Activated naive CD8-positive, alpha-beta T cell treated with anti-CD3 and anti-CD28 coated beads, Interleukin-2, amount 50 U/mL, for 16 hours (primary cell): ENCODE measurements around the gene AKT1S1.

Source experiments
- DNase-seq: peaks from one replicate; pipeline ENCODE4 v3.0.0-alpha.2; 2020; ENCODE audit warnings: low read depth, low spot score

Gene AKT1S1

DNA sequence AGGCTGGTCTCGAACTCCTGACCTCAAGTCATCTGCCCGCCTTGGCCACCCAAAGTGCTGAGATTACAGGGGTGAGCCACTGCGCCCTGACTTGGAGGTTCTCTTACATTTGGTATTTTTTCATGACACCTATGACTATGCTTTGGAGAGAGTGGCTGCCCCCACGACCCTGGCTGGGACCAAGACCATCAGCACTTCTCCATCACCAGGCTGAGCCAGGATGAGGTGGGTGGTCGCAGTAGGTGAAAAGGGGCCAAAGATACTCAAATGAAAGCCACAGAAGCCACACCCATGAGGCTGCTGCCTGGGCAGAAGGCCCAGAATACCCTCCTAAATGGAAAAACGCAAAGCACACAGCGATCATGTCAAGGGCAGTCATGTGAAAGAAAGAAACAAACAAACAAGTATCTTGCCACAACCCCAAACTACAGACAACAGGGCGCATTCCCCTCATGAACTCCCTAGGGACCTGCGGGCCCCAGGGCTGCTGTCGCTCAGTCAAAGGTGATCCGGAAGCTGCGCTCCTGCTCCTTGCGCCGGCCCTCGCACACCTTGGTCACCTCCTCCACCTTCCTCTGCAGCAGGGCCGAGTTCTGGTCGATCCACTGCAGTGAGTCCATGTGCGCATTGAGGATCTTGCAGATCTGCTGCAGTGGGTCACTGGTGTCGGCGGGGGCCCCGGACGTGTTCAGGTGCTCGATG, 30.7 kb upstream of the AKT1S1 start:
- no peak for DNase-seq

DNA sequence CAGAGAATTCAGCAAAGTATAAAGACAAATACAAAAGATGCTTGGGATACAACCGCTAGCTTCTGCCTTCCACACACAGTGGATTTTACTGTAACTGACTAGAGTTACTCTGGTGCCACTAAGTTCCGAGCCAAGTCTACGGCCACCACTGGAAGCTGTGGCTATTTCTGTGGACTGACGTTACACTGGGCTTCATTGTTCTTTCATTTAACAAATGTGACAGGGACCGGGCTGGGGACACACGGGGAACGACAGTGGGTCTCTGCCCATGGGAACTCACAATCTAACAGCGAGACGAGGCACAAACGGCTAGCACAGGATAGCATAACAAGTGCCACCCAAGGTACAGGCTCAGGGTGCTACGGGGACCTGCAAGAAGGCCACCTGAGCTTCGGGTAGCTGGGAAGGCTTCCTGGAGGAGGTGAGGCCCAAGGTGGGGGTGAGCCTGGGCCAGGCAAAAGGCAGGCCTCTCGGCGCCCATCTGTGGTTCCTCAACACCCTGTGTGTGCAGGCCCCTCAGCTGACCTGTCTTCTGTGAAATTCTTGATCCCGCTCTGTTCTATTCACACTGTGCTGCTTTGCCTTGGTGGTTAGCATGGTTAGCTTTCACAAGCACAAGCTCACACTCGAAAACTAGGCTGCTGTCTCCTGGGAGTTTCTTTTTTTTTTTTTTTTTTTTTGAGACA, 29.9 kb upstream of the AKT1S1 start:
- no peak for DNase-seq

DNA sequence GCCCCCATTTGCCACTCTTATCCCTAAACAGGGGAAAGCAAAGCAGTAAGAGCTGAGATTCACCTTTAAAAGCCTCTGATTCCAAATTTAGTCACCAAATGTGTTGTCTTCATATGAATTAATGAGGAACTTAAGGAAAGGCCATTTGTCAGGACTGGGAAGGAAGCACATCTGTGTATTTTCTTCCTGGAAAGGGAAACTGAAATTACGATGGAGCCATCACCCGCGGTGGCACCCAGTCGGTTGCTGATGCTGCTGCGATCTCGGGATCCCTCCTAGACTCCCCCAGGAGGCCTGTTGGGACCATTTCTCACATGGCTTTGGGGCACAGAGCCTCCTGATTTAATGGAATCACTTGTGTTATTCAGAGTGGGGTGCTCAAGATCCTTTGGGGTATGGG, 27.0 kb upstream of the AKT1S1 start:
- no peak for DNase-seq

DNA sequence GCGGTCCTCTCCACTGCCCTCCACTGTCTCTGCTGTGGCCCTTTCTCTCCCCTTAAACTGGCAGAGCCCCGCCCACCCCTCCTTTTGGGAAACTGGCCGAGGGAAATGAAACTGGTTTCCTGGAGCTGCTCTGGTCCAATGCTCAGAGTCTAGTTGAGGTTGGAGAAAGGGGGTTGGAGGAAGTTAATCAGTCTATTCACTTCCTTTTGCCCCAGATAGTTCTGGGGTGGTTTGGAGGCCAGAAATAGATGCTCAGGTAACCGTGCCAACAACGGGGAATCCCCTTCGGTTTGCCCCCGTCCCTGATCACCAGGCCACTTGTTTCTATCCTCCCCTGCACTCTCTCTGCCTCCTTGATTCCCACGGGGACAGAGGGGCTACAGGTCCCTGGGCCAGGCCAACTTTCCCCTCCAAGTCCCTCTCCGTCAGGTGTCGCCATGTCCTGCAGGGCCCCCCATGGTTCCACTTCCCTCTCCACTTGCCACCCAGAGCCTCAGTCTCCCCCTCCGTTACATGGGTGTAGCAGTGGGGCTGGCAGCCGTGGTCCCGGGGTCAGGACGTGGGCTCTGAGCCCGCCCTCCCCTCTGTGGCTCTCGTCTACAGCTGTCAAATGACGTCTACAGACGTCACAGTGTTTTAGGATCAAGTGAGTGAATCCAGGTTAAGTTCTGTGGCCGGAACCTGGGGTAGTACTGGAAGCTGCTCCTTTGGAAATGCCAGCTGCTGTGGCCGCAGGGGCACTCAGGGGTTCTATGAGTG, 19.9 kb upstream of the AKT1S1 start, which contains the start of gene IL4I1:
TSS of gene IL4I1 (minus strand) at position 25 of the 759 bp plus-strand sequence. CDS start 727 bp downstream, outside the sequence.
- DNase-seq, result no peak

DNA sequence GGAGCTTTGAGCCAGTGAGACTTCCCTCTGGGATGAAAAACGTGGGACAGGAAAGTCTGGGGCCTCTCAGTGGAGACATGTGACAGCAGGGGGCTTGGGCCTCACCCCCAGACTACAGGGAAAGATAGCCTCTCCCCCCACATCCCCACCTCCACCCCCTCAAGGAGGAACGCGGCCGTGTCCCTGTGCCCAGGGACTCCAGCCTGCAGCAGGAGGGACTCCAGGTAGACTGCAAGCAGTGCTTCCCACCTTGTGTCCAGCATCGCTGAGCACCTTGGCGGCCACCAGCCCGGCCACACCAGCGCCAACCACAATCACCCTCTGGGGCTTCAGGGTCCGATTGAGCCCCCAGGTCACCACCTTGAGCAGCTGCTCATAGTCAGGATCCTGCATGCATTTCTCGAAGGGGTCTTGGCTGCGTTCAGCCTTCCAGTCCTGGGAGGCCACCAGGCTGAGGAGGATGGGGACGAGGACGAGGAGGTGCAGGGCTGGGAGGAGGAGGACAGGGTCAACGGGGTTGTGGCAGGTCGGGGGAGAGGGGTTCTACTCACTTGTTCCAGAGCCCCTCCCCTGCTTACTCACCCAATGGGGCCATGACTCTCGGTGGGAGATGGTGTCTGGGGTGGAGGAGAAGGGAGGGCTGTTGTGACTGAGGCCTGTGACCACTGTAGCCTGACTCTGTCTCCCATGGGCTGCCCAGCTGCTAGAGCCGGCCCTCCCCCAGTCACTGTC, 18.6 kb upstream of the AKT1S1 start:
- DNase-seq, result no peak

DNA sequence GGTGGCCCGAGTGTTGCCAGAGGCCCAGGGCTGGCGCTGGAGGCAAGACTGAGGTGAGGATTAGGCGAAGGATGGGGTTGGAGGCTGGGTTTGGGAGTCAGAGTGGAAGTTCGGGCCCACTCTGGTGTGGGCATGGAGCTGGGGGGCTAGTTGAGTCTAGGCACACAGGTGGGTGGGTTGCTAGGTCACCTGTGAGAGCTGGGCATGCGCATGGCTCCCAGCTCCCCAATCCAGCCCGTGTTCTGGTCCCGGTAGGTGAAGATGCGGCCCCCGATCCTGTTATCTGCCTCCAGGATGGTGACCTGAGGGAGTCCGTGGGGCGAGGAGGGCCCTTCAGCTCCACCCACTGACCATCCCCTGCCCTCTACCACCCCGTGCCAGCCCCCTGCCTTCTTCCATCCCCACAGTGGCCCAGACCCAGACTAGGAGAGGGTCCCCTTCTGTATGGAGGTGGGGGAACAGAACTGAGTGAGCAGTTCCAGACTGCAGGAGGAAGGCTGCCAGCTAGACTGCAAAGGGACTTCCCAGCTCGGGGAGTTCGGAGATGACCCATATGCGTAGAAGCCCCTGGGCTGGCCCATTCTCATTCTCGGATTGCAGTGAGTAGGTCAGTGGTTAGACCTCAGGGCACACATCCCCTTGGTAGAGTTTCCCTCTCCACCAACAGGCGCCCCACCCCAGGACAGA, 17.9 kb upstream of the AKT1S1 start:
- DNase-seq, result no peak

DNA sequence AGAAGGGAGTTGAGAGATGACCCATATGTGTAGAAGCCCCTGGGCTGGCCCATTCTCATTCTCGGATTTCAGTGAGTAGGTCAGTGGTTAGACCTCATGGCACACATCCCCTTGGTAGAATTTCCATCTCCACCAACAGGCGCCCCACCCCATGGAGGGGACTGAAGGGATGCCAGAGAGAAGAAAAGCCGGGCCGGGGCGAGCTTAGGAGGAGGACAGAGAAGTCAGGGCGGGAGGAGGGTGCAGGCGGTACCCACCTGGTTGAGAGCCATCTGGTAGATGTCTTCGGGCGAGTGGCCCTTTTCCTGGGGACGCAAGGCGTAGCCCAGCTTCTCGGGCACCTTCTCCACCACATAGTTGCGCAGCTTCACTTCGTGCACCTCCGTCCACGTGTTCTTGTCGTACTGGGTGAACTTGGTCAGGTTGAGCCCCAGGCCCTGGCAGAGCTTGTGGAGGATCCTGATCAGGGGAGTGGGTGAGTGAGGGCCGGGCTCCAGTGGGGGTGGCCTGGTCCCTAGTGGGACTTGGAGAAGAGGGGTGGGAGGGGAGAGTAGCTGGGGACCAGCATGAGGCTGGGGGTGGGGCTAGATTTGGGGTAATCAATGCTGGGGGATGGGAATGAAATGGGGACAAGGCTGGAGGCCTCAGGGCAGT, 17.0 kb upstream of the AKT1S1 start:
- no peak for DNase-seq

DNA sequence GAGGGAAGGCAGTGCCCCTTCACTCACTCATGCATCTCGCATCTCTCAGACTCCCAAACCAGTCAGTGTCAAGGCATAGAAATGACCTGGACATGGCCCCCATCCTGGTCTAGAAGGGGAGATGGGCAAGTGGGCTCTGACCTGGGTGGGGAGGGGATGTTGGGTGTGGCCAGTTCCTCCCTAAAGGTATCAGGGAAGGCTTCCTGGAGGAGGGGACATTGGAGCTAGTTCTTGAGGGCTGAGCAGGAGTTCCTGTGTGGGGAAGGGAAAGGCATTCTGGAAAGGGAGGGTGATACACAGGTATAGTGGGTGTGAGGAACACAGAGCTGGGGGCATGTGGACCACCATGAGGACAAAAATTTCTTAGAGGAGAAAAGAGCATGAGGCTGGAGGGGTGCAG, 15.6 kb upstream of the AKT1S1 start:
- no peak for DNase-seq

DNA sequence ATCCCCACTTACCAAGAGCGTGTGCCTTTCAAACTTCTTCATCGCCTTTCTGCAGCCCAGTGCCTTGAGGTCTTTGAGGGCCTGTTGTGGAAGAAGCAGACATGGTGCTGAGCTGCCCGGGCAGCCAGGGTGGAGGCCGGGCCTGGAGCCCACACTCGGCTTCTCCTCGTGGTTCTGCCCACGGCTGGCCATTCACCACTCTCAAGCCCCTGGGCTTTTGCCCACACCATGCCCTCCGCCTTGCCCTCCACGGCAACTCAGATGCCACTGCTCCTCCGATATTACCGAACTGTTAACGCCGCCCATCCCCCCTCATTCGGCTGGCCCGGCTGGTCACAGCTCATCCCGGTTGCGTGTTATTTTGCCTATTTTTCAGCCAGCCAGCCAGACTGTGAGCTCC, 14.2 kb upstream of the AKT1S1 start:
- DNase-seq, result no peak

DNA sequence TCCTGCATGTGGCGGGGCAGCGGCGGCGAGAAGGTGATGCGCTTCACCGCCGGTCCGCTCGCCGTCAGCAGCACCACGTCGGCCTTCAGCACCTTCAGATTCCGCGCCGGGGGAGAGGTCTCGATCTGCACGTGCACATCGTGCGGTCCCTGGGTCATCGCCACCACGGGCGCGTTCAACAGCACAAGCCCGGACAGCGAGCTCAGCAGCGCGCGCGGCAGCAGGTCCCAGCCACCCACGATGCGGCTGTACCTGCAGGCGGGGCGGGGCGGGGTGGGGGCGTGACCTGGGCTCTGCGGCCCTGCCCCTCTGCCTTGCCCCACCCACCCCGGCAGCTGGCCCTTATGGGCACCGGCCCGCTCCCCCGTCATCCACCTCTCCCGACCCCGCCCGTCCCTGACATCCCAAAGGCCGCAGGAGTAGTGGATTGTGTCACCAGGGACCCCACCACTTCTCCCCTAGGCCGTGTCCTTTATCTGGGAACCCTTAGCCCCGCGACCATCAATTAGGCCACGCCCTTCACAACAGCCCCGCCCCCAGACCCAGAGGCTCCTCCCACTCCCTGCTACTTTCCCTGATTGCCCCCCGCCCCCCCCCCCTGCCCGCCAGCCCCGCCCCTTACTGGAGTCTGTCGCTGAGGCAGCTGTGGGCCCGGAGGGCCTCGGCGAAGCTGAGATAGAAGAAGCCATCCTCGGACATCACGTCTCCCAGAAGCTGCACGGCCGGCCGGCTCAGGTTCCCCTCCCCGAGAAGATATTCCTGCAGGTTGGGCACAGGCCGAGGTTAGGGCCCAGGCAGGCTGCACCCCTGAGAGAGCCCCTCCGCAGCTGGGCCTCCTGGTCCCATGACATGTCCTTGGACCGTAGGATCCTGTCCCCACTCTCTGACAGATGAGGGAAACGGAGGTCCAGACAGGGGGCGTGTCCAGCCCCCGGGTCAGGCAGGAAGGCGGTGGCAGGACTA, 13.5 kb upstream of the AKT1S1 start:
- no peak for DNase-seq

DNA sequence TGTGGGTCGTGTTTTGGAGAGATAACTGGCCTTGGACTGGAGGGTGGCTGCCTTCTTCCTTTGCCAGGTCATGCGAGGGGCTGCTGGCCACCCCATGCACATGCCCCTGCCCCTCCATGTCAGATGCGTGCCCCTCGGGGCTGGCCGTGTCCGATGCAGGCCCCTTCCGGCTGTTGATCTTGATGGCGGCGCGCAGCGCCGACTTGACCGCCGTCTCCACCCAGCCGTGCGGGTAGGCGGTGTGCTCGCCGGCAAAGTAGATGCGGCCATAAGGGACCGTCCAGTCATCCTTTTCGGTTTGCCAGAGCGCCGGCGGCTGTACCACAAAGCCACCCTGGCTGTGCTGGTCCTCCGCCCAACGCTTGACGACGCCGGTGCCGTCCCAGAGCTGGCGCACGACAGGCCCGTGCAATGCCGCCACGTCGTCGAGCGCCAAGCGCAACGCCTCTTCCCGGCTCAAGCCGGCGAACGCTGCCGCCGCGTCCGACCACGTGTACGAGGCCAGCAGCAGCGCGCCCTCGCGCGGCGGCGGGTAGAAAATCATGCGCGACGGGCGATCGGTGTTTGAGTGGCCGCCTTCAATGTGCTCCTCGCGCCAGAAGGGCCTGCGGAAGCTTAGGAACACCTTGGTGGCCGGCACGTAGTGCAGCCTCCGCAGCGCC, 12.7 kb upstream of the AKT1S1 start:
- DNase-seq, result peak; percentile 46

DNA sequence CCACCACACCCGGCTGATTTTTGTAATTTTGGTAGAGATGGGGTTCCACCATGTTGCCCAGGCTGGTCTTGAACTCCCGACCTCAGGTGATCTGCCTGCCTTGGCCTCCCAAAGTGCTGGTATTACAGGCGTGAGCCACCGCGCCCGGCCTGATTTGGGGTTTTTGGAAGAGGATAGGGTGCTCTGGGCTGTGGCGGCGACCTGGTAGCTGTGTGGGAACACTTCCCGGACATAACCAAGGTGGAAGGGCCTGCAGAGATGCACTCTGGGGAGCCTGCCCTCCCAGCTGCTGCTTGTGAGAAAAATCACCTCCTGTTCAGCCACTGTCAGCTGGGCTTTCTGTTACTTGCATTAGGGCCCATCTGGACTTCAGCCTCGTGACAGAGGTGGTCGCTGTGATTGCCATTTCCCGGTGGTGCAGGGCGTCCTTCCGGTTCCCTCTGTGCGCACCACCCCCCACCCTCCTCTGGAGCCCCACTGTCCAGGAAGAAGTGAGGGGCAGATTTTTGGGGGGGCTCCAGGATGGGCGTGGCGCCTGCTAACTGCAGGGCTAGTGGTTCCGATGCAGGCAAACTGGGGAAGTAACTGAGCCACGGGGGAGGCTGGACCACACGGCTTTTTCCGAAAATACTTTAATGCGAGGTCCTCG, 12.0 kb upstream of the AKT1S1 start:
- DNase-seq, result no peak

DNA sequence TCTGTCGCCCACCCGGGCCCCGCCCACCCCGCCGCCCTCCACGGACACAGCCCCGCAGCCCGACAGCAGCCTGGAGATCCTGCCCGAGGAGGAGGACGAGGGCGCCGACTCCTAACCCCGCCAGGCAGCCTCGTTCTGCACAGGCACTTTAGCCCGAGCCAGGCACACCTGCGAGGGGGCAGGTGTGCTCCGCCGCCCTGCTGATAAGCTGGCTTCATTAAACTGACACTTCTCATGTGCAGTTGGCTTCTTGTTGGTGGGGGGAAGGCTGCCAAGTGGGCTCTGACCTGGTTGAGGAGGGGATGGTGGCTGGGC, 11.3 kb upstream of the AKT1S1 start:
- DNase-seq, result no peak

DNA sequence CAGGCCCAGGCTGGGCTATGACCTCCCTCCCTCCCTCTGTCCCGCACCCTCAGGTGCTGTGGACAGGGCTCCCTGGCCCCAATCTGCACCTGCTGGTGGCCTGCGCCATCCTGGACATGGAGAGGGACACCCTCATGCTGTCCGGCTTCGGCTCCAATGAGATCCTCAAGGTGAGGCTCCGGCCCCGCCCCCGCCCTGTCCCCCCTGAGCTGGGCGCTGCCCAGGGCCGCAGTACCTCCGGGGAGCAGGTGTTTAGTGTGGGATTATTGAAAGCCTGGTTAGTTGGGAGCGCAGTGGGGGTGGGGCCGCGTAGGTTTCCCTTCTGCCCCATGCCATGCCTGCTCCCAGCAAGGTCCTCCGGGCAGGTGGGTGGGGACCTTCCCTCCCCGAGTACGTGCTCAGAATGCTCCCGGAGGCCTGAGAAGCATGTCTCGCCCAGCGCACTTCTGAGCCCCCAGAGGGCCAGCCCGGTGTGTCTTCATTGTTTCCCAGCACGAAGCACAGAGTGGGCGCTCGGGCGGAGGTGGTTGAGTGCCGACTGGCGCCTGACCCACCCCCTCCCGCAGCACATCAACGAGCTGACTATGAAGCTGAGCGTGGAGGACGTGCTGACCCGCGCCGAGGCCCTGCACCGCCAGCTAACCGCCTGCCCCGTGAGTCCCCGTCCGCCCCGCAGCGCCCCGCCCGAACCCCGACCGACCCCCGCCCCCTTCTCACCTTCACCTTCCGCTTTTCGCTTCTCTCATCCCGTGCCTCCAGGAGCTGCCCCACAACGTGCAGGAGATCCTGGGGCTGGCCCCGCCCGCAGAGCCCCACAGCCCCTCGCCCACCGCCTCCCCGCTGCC, 10.7 kb upstream of the AKT1S1 start:
- no peak for DNase-seq

DNA sequence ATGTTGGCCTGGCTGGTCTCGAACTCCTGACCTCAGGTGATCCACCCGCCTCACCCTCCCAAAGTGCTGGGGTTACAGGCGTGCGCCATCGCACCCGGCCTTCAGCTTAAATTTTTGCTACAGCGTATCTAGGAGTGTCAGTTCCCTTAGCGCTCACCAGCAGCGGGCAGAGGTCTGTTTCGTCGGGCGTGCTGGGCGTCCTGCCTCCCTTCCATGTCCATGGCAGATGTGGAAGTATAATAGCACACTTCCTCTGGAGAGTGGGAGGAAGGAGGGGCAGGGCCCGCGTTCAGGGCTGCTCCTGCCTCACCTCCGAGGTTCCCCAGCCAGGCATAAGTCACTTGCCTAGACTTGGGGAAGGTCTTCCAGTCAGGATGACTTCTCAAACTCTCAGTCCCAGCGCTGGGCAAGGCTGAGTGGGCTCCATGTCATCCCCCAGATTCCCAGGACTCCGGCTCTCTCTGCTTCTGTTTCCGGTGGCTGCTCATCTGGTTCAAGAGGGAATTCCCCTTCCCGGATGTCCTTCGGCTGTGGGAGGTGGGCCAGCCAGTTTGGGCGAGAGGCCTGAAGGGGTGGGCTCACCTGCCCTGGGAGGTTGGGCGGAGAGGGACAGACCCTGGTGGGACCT, 10.0 kb upstream of the AKT1S1 start:
- no peak for DNase-seq

DNA sequence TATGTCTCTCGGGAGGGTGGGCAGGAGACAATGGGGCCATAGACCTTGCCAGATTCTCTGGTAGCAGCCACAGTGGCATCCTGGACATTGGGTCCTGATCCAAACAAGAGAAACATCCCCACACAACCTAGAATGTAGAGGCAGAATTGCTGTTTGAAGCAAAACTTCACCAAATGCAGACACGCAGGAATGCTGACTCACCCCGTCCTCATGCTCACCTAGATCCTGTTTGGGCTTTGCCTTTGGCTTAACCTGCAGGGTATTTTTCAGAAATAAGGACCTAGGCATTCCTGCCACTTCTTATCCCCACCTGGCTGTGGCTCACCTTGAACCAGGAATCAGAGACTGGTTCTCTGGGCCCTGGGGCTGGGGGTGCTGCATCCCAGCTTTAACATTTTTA, 7.6 kb upstream of the AKT1S1 start:
- no peak for DNase-seq

DNA sequence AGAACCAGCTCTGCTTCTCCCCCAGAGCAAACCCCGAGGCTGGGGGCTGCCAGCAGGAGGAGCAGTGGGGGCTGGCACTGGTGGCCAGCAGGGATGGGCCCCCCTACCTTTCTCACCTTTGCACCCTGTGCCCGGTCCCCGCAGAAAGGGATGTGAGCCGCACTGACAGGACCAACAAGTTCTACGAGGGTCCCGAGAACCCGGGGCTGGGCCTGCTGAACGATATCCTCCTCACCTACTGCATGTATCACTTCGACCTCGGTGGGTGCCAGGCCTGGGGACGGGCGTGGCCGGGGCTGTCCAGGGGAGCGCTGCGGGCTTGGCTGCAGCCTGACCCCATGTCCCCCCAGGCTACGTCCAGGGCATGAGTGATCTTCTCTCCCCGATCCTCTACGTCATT, 7.0 kb upstream of the AKT1S1 start:
- no peak for DNase-seq
